ENCODE results near the gene NUMB. TPM values are rescaled to one million over a fixed set of nuclear protein-coding genes. Genes with fewer than 3 reads are reported as not detected.

NUMB gene
- total and polyA plus RNA-seq, 2 of the 4 experiments (the other 2 are of a cell fraction) = 45.9 to 114 TPM

DNA sequence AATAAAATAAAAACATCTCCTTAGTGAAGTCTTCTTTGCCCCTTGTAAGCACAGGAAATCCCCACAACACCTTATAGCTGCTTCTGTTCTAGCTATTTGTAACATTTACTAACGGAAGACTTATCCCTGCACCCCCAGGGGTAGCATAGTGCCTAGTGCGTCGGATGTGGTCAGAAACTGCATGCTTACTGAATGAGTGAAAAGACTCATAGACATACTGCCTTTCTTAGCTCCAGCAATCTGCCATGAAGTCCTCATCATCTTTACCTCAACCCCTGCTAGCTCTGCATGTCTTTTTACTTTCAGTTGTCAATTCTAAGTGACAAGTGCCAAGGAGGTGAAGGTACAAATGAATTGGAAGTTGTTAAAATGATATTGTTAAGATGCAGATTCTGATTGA lies 45.3 kb upstream of the NUMB start:
- Histone ChIP-seq H3K18ac (ENCODE audit: low read depth, low read length) (no peak overlapping the region), H4K5ac (ENCODE audit: low read depth, low read length) (no peak overlapping the region), H2AFZ (replicated peaks; ENCODE audit: low read length, poor library complexity) (no peak overlapping the region), H2BK15ac (ENCODE audit: low read depth, low read length) (no peak overlapping the region), H2AK9ac (replicated peaks; ENCODE audit: low read depth, low read length, poor library complexity) (no peak overlapping the region), H2BK120ac (ENCODE audit: low read depth, low read length) (no peak overlapping the region), H3K79me1 (ENCODE audit: low read depth in 1 of 2, low read length in 2 of 2) (no peaks in the 10 kb centered on the region), H4K91ac (ENCODE audit: insufficient read depth, low read depth, low read length) (no peak overlapping the region), H3K56ac (ENCODE audit: extremely low read depth, insufficient read depth, low read length) (no peak overlapping the region), H3K23ac (ENCODE audit: low read depth, low read length) (no peak overlapping the region), H3K9me1 (ENCODE audit: insufficient read depth, low read length) (no peaks in the 10 kb centered on the region), H3K14ac (replicated peaks; ENCODE audit: low read depth, low read length) (no peak overlapping the region), H3K9ac (ENCODE audit: low read depth, low read length) (no peak overlapping the region), H4K20me1 (ENCODE audit: insufficient read depth, low read length) (no peaks in the 10 kb centered on the region), H4K8ac (ENCODE audit: low read depth in 2 of 2, low read length in 2 of 2) (no peak overlapping the region), H3K9me3 (ENCODE audit: control insufficient read depth, insufficient read depth, low read length) (no peaks in the 10 kb centered on the region), H2BK5ac (ENCODE audit: low read depth, low read length, poor library complexity, severe bottlenecking) (no peak overlapping the region), H3K4me2 (ENCODE audit: low read depth, low read length) (no peak overlapping the region), H2BK20ac (ENCODE audit: low read depth, low read length) (no peak overlapping the region), H3K4me1 (ENCODE audit: control insufficient read depth, insufficient read depth, low read length) (no peaks in the 10 kb centered on the region), H3K4me3 (ENCODE audit: insufficient read depth, low read depth, low read length) (no peak overlapping the region), H3K27ac (ENCODE audit: insufficient read depth, low read length) (no peak overlapping the region), H3K4ac (ENCODE audit: low read depth, low read length) (no peak overlapping the region), H2AK5ac (ENCODE audit: low read depth, low read length) (no peak overlapping the region), H3K36me3 (ENCODE audit: control insufficient read depth, insufficient read depth, low read length) (no peaks in the 10 kb centered on the region), H3K27me3 (ENCODE audit: control insufficient read depth, insufficient read depth, low read length) (no peaks in the 10 kb centered on the region)
- DNase-seq (peak; percentile 76), ATAC-seq (ENCODE audit: low read depth) (peak; percentile 72)
- in situ Hi-C loops (cut with MboI; ENCODE audit: low sequenced_read_pairs) (loop anchor here (25.0 kb wide), 1 partner anchor 534 kb away; no protein-coding TSS in a partner anchor), intact Hi-C loops (cut with micrococcal nuclease) (no loop called here), dilution Hi-C loops (cut with HindIII; ENCODE audit: low sequenced_read_pairs, unreplicated experiment) (no loop called here)
- POLR2A ChIA-PET (ENCODE audit: unreplicated experiment) = no interaction called here
- TF ChIP-seq RCOR1 (IDR thresholded peaks at IDR 0.05; ENCODE audit: insufficient replicate concordance, low read length) = no peak
- TF ChIP-seq, protein P1, sequence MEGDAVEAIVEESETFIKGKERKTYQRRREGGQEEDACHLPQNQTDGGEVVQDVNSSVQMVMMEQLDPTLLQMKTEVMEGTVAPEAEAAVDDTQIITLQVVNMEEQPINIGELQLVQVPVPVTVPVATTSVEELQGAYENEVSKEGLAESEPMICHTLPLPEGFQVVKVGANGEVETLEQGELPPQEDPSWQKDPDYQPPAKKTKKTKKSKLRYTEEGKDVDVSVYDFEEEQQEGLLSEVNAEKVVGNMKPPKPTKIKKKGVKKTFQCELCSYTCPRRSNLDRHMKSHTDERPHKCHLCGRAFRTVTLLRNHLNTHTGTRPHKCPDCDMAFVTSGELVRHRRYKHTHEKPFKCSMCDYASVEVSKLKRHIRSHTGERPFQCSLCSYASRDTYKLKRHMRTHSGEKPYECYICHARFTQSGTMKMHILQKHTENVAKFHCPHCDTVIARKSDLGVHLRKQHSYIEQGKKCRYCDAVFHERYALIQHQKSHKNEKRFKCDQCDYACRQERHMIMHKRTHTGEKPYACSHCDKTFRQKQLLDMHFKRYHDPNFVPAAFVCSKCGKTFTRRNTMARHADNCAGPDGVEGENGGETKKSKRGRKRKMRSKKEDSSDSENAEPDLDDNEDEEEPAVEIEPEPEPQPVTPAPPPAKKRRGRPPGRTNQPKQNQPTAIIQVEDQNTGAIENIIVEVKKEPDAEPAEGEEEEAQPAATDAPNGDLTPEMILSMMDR (conservative IDR thresholded peaks at IDR 0.05; ENCODE audit: low read depth, low read length) = no peak
- TF ChIP-seq CHD1 (IDR thresholded peaks at IDR 0.05; ENCODE audit: low read depth, low read length) = no peak
- no peak for TF ChIP-seq NFE2L2 (IDR thresholded peaks at IDR 0.05; ENCODE audit: low read depth, low read length)
- no peak for TF ChIP-seq CEBPB (IDR thresholded peaks at IDR 0.05; ENCODE audit: low read depth, low read length)
- no peak for TF ChIP-seq BHLHE40 (IDR thresholded peaks at IDR 0.05; ENCODE audit: low read depth, low read length)
- TF ChIP-seq, protein P2, sequence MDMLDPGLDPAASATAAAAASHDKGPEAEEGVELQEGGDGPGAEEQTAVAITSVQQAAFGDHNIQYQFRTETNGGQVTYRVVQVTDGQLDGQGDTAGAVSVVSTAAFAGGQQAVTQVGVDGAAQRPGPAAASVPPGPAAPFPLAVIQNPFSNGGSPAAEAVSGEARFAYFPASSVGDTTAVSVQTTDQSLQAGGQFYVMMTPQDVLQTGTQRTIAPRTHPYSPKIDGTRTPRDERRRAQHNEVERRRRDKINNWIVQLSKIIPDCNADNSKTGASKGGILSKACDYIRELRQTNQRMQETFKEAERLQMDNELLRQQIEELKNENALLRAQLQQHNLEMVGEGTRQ (IDR thresholded peaks at IDR 0.05; ENCODE audit: low read depth, low read length) = no peak
- TF ChIP-seq MAFK (IDR thresholded peaks at IDR 0.05; ENCODE audit: low read depth, low read length) = no peak
- TF ChIP-seq FOS (IDR thresholded peaks at IDR 0.05; ENCODE audit: low read depth, low read length) = no peak
- TF ChIP-seq POLR2A (IDR thresholded peaks at IDR 0.05; ENCODE audit: low read depth, low read length) = no peak
- no peak for TF ChIP-seq MAZ (IDR thresholded peaks at IDR 0.05; ENCODE audit: borderline replicate concordance, low read depth, low read length)
- TF ChIP-seq MXI1 (IDR thresholded peaks at IDR 0.05; ENCODE audit: borderline replicate concordance, low read depth, low read length) = no peak
- no peak for TF ChIP-seq RAD21 (IDR thresholded peaks at IDR 0.05; ENCODE audit: low read length)
- no CpG with 5 or more reads among the region's 3 CpGs for WGBS, 2 experiments (ENCODE audit: extremely low coverage in 2 of 2, insufficient read length in 1 of 2)
- no TSS peak for BruUV-seq (replicated peaks)
- CTCF ChIA-PET = interaction anchor here (0.8 to 2.0 kb wide), 2 partner anchors 14 to 130 kb away, joined by 4 to 12 read pairs; no protein-coding TSS in a partner anchor

All from IMR-90 (cell line).